ENCODE results near the gene HIBADH.

The HIBADH gene

DNA sequence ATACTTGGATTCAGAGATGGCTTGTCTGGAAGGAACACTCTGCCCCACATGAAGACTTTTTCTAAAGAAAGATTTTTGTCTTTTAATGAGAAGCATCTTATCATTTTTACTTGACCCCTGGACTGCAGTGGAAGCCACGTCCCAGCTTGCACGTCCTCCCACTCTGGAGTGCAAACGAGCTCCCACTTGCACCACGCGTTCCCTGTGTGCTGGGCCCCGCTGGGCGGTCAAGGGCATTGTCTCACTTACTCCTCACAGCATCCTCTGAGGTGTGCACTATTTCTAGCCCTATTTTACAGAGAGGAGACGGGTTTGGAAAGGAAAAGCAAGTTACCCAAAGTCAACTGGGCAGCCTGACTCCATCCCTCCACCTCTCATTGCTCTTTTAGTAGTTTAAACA, 175.2 kb downstream of the HIBADH start:
- DNase-seq (ENCODE audit: low spot score): no peak

DNA sequence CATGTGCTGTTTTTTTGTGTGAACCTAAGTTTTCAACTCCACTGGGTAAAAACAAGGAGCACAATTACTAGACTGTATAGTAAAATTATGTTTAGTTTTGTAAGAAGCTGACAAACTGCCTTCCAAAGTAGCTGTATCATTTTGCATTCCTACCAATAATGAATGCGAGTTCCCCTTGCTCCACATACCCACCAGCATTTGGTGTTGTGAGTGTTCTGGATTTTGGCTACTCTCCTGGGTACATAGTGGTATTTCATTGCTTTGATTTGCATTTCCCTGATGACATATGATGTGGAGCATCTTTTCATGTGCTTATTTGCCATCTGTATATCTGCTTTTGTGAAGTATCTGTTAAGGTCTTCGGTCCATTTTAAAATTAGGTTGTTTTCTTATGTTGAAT, 178.2 kb downstream of the HIBADH start:
- DNase-seq (ENCODE audit: low spot score): no peak

DNA sequence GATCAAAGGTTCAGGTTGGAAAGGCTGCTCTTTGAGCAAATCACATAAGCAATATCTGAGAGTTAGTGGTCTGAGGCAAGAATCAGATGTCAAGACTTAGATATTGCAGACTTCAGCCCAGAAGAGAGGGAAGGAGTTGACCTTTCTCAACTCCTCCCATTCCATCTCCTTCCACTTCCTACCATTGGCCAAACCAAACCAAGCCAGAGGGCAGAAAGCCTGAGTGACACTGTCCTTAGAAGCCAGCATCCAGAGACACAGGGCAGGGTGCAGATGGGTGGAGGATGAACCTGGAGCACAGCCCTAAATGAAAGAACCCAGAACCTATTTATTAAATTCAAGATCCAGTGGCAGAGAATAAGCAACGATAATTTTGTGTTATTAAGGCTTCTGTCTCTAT, 180.5 kb downstream of the HIBADH start:
- no peak for DNase-seq (ENCODE audit: low spot score)

DNA sequence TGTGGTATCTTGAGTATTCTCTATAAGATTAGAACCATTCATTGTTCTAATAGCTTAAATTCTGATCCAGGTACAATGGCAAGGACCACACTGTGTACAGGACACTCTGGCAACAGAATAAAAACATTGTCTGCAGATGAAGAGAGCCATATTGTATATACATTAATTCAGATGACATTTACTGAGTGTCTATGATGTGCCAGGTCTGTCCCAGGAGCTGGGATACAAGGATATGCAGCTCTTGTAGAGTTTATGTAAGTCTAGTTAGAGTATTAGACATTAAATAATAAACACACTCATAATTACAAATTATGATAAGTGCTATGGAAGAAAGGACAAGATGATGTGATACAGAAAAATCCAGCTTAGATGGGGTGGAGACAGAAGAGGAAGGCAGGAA, 184.1 kb downstream of the HIBADH start:
- DNase-seq (ENCODE audit: low spot score): no peak

DNA sequence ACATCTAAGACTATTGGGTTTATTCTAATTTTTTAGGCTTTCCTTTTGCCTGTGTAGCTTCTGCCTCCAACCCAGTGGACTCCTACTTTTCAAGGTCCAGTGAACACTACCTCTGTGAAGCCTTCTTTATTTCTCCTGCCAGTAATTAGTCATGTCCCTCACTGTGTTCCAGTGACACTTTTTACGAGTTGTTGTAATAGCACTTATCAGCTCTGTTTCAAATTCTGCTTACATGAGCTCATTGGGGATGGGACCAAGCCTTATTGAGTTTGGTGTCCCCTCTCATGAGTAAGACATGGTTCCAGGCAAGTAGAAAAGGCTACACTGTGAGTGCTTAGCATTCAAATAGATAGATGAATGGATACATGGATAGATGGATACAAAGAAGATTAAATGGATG, 184.6 kb downstream of the HIBADH start:
- no peak for DNase-seq (ENCODE audit: low spot score)

DNA sequence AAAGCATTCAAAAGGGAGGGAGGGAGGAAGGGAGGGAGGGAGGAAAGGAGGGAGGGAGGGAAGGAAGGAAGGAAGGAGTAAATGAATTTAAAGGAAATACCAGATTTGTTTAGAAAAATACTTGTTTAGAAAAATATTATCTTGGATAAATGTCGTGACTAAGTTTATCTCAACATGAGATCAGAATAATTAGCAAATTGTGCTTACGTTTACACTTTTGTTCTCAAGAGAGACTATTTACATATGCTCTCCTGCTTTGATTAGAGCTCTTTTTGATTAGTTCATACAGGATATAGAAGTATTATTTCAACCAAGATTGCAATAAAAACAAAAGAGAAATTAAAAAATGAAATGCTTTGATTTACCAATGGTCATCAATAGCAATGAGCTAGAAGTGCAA, 186.2 kb downstream of the HIBADH start:
- DNase-seq (ENCODE audit: low spot score): no peak

All from germinal center (tissue), 1 donor.